Measurements from ENCODE around the gene TWNK.
A peak's percentile ranks its signal among the peaks of the same experiment; 100 is the strongest.

The TWNK gene

DNA sequence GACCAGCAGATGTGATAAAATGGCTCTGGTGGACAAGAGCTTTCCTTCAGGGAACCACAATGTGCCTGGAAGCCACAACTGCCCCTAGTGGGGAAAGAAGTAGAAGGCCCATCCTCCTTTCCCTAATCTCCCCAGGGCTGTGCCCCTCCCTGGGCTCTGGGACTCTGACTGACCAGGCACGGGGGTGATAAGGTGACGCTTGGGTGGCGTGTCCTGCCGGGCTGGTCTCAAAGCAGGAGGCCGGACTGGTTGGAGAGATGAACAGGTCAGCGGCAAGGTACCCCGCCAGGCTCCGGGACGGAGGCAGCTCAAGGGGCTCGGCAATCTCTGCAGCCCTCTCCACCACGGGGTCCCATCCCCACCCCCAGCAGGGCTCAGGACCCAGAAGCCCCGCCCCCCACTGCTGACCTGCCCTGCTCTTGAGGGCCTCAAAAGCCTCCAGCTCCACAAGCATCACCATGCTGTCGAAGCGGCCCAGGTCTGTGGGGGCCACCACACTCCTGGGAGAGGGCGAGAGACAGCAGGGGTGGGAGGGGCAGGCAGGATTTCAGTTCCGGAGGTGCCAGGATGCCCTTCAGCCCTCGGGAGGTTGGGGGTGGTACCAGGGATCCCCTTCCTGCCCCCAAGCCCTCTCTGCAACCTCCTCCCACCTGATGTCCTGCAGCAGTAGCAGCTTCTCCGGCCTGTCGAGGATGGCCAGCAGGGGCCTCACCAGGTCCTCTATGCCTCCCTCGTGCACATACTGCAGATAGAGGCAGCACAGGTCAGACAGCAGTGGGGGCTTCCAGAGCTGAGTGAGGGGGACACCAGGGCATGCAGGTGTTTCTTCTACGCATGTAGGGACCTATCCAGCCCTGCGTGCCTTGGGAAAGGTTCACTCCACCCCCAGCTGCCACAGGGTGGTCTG, 24.4 kb downstream of the TWNK start:
- Histone ChIP-seq H3K27ac (replicated peaks) (no peak overlapping the region), H3K27me3 (ENCODE audit: insufficient read depth, poor library complexity, severe bottlenecking) (no peaks in the 10 kb centered on the region), H3K4me3 (replicated peaks; ENCODE audit: insufficient read depth, low read length) (no peak overlapping the region)
- TF ChIP-seq GABPA (IDR thresholded peaks at IDR 0.05; ENCODE audit: low read depth) (no peak), CTCF (IDR thresholded peaks at IDR 0.05; ENCODE audit: insufficient read depth, low read length) (no peak), REST (IDR thresholded peaks at IDR 0.05; ENCODE audit: insufficient replicate concordance, low read depth) (no peak), POLR2AphosphoS5 (IDR thresholded peaks at IDR 0.05; ENCODE audit: low read depth) (no peak), SPI1 (IDR thresholded peaks at IDR 0.05; ENCODE audit: borderline replicate concordance, low read depth) (no peak)
- no peak for DNase-seq (ENCODE audit: low read depth in 1 of 2, low spot score in 1 of 2)

- Histone ChIP-seq H3K4me3 (replicated peaks; ENCODE audit: insufficient read depth, low read length) (no peak overlapping the region), H3K27ac (replicated peaks) (no peak overlapping the region), H3K27me3 (ENCODE audit: insufficient read depth, poor library complexity, severe bottlenecking) (no peaks in the 10 kb centered on the region)
- peak; percentile 77 for TF ChIP-seq CTCF (IDR thresholded peaks at IDR 0.05; ENCODE audit: insufficient read depth, low read length)
- TF ChIP-seq REST (IDR thresholded peaks at IDR 0.05; ENCODE audit: insufficient replicate concordance, low read depth) = no peak
- peak; percentile 71 to 82 for DNase-seq (ENCODE audit: low read depth in 1 of 2, low spot score in 1 of 2)
Observed at GRCh38 chr10:101012525-101013364, 25.4 kb downstream of the TWNK start.

- Histone ChIP-seq H3K27me3 (ENCODE audit: insufficient read depth, poor library complexity, severe bottlenecking) (no peaks in the 10 kb centered on the region), H3K27ac (replicated peaks) (no peak overlapping the region), H3K4me3 (replicated peaks; ENCODE audit: insufficient read depth, low read length) (no peak overlapping the region)
- TF ChIP-seq POLR2AphosphoS5 (IDR thresholded peaks at IDR 0.05; ENCODE audit: low read depth) = no peak
- no peak for TF ChIP-seq CTCF (IDR thresholded peaks at IDR 0.05; ENCODE audit: insufficient read depth, low read length)
- TF ChIP-seq SPI1 (IDR thresholded peaks at IDR 0.05; ENCODE audit: borderline replicate concordance, low read depth) = no peak
- TF ChIP-seq GABPA (IDR thresholded peaks at IDR 0.05; ENCODE audit: low read depth) = no peak
- TF ChIP-seq REST (IDR thresholded peaks at IDR 0.05; ENCODE audit: insufficient replicate concordance, low read depth) = no peak
- no peak for DNase-seq (ENCODE audit: low read depth in 1 of 2, low spot score in 1 of 2)
Observed at GRCh38 chr10:101013365-101013825, 26.1 kb downstream of the TWNK start.

Measured in HL-60 (cell line).